WTC11 (cell line): ENCODE data around the gene LDAH. TPM values are rescaled to one million over a fixed set of nuclear protein-coding genes. Genes with fewer than 3 reads are reported as not detected.

Experiments used
- ATAC-seq: fragments of 200-7000 bp; cut with Tn5 transposase; 2 replicates; pipeline ENCODE4 v1.10.0; 2021; ENCODE audit warnings: mild to moderate bottlenecking, moderate library complexity
- CTCF ChIA-PET: fragments of 300-600 bp; sonication (Branson Sonifier 250); formaldehyde crosslinking; loops from one replicate; lab custom pipeline; 2021; ENCODE audit warnings: antibody characterized with exemption; lab: Charles Lee
- POLR2A ChIA-PET: fragments of 350-600 bp; sonication (Branson Sonifier 250); formaldehyde crosslinking; loops from one replicate; lab custom pipeline; 2021; ENCODE audit warnings: antibody characterized with exemption; lab: Charles Lee
- DNase-seq: peaks from one replicate; pipeline ENCODE4 v3.0.0; 2021; ENCODE audit warnings: low spot score
- H3K27ac Mint-ChIP-seq: 2 replicates; pipeline ENCODE4 v1.8.0; 2021; ENCODE audit warnings: mixed read lengths
- H3K27me3 Mint-ChIP-seq: 2 replicates; pipeline ENCODE4 v1.8.0; 2021; ENCODE audit warnings: low read depth, mild to moderate bottlenecking, moderate library complexity, mixed read lengths
- H3K36me3 Mint-ChIP-seq: 2 replicates; pipeline ENCODE4 v1.8.0; 2021; ENCODE audit warnings: mixed read lengths
- H3K4me1 Mint-ChIP-seq: 2 replicates; pipeline ENCODE4 v1.8.0; 2022; ENCODE audit warnings: mixed read lengths
- H3K4me3 Mint-ChIP-seq: 2 replicates; pipeline ENCODE4 v1.8.0; 2021; ENCODE audit warnings: mild to moderate bottlenecking, moderate library complexity, mixed read lengths
- H3K9me3 Mint-ChIP-seq: 2 replicates; pipeline ENCODE4 v1.8.0; 2021; ENCODE audit warnings: mixed read lengths
- CBFB ChIP-seq: sonication (generic); formaldehyde crosslinking; IDR thresholded peaks from 2 replicates; pipeline ENCODE4 v1.8.1; 2022; ENCODE audit warnings: mild to moderate bottlenecking, low read depth, missing genetic modification reagents
- CDX4 ChIP-seq: fragments of 250-450 bp; sonication (Bioruptor Pico); IDR thresholded peaks from 2 replicates; pipeline ENCODE4 v1.9.0; 2021; ENCODE audit warnings: moderate library complexity, mild to moderate bottlenecking, inconsistent platforms, borderline replicate concordance
- FOXK1 ChIP-seq: sonication (generic); formaldehyde crosslinking; IDR thresholded peaks from 2 replicates; pipeline ENCODE4 v1.8.0; 2022; ENCODE audit warnings: mild to moderate bottlenecking, moderate library complexity, missing genetic modification reagents
- KAT7 ChIP-seq: sonication (generic); formaldehyde crosslinking; IDR thresholded peaks from 2 replicates; pipeline ENCODE4 v1.8.1; 2023; ENCODE audit warnings: missing genetic modification reagents, mild to moderate bottlenecking, borderline replicate concordance
- TCF7 ChIP-seq: sonication (generic); formaldehyde crosslinking; IDR thresholded peaks from 2 replicates; pipeline ENCODE4 v1.8.0; 2022; ENCODE audit warnings: mild to moderate bottlenecking, low read depth, missing genetic modification reagents, moderate library complexity
- ZBTB21 ChIP-seq: sonication (generic); formaldehyde crosslinking; IDR thresholded peaks from 2 replicates; pipeline ENCODE4 v1.8.1; 2023; ENCODE audit warnings: mild to moderate bottlenecking, missing genetic modification reagents, borderline replicate concordance
- ZNF138 ChIP-seq: sonication (generic); formaldehyde crosslinking; conservative IDR thresholded peaks from 2 replicates; pipeline ENCODE4 v1.8.1; 2022; ENCODE audit warnings: mild to moderate bottlenecking, moderate library complexity, missing genetic modification reagents
- ZNF219 ChIP-seq: sonication (generic); formaldehyde crosslinking; IDR thresholded peaks from 2 replicates; pipeline ENCODE4 v1.8.0; 2023; ENCODE audit warnings: missing genetic modification reagents, mild to moderate bottlenecking, borderline replicate concordance
- ZNF317 ChIP-seq: sonication (generic); formaldehyde crosslinking; IDR thresholded peaks from 2 replicates; pipeline ENCODE4 v1.8.1; 2023; ENCODE audit warnings: low read depth, mild to moderate bottlenecking, moderate library complexity, missing genetic modification reagents, borderline replicate concordance
- ZNF425 ChIP-seq: fragments of 250-450 bp; sonication (Bioruptor Pico); conservative IDR thresholded peaks from 2 replicates; pipeline ENCODE4 v1.9.0; 2021; ENCODE audit warnings: mild to moderate bottlenecking
- total RNA-seq: library from RNA; stranded (reverse); gene quantifications from 3 replicates; pipeline ENCODE4 v1.2.3, GENCODE V29; 2021
- TF ChIP-seq, protein P1 (sequence below): fragments of 250-450 bp; sonication (Bioruptor Pico); IDR thresholded peaks from 2 replicates; pipeline ENCODE4 v1.9.0; 2021; ENCODE audit warnings: mild to moderate bottlenecking
- TF ChIP-seq, protein P2 (sequence below): sonication (generic); formaldehyde crosslinking; IDR thresholded peaks from 2 replicates; pipeline ENCODE4 v1.8.1; 2022; ENCODE audit warnings: low read depth, missing genetic modification reagents, borderline replicate concordance
- TF ChIP-seq, protein P3 (sequence below): sonication (generic); formaldehyde crosslinking; IDR thresholded peaks from 2 replicates; pipeline ENCODE4 v1.8.1; 2022; ENCODE audit warnings: mild to moderate bottlenecking, missing genetic modification reagents, moderate library complexity, borderline replicate concordance
- TF ChIP-seq, protein P4 (sequence below): sonication (generic); formaldehyde crosslinking; IDR thresholded peaks from 2 replicates; pipeline ENCODE4 v1.8.1; 2022; ENCODE audit warnings: mild to moderate bottlenecking, moderate library complexity, missing genetic modification reagents
- TF ChIP-seq, protein P5 (sequence below): sonication (generic); formaldehyde crosslinking; IDR thresholded peaks from 2 replicates; pipeline ENCODE4 v1.8.0; 2022; ENCODE audit warnings: missing genetic modification reagents

LDAH gene
- total RNA-seq, 1 experiment from 2014 or later, result 20.5 TPM

DNA sequence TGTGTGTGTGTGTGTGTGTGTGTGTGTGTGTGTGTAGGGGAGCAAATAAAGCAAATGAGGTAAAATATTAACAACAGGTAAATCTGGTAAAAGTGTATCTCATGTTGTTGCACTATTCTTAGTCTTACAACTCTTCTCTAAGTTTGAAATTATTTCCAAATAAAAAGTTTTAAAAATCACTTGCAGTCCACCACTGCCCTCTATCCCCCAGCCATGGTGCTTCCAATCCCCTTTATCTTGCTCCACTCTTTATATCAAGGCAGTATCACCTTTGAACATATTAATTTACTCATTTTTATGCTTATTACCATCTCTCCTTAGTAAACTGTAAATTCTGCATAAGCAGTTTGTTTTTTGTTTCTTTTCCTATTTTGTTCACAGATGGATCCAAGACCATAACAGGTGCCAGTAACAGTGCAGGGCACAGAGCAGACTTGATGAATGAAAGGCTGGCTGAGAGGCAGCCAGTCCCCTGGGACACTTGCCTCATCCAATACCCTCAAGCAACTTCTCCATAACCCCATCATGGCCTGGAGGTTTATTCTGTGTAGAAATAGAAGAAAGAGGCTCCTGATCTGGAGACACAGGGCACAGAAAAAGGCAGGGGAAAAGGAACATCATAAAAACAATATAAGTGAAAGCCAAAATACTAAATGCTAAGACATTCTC is 67.6 kb downstream of the LDAH start (continued):
- TF ChIP-seq CDX4, result no peak

GRCh38 chr2:20752293-20752692 is 70.6 kb downstream of the LDAH start:
- Mint-ChIP-seq H3K4me1 (no peaks in the 10 kb centered on the region), H3K4me3 (no peak overlapping the region), H3K27ac (no peak overlapping the region), H3K9me3 (peaks cover 14% of the 10 kb centered on the region), H3K27me3 (no peaks in the 10 kb centered on the region), H3K36me3 (peaks cover 16% of the 10 kb centered on the region; the same call in 1 of the 2 replicates)
- CTCF ChIA-PET, result no interaction called here
- TF ChIP-seq, protein P1, sequence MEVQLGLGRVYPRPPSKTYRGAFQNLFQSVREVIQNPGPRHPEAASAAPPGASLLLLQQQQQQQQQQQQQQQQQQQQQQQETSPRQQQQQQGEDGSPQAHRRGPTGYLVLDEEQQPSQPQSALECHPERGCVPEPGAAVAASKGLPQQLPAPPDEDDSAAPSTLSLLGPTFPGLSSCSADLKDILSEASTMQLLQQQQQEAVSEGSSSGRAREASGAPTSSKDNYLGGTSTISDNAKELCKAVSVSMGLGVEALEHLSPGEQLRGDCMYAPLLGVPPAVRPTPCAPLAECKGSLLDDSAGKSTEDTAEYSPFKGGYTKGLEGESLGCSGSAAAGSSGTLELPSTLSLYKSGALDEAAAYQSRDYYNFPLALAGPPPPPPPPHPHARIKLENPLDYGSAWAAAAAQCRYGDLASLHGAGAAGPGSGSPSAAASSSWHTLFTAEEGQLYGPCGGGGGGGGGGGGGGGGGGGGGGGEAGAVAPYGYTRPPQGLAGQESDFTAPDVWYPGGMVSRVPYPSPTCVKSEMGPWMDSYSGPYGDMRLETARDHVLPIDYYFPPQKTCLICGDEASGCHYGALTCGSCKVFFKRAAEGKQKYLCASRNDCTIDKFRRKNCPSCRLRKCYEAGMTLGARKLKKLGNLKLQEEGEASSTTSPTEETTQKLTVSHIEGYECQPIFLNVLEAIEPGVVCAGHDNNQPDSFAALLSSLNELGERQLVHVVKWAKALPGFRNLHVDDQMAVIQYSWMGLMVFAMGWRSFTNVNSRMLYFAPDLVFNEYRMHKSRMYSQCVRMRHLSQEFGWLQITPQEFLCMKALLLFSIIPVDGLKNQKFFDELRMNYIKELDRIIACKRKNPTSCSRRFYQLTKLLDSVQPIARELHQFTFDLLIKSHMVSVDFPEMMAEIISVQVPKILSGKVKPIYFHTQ (CRISPR knock-in tag), result no peak
- no peak for TF ChIP-seq TCF7 (CRISPR knock-in tag)
- no peak for TF ChIP-seq ZNF219 (CRISPR knock-in tag)
- TF ChIP-seq, protein P2, sequence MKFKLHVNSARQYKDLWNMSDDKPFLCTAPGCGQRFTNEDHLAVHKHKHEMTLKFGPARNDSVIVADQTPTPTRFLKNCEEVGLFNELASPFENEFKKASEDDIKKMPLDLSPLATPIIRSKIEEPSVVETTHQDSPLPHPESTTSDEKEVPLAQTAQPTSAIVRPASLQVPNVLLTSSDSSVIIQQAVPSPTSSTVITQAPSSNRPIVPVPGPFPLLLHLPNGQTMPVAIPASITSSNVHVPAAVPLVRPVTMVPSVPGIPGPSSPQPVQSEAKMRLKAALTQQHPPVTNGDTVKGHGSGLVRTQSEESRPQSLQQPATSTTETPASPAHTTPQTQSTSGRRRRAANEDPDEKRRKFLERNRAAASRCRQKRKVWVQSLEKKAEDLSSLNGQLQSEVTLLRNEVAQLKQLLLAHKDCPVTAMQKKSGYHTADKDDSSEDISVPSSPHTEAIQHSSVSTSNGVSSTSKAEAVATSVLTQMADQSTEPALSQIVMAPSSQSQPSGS (CRISPR knock-in tag), result no peak
- no peak for TF ChIP-seq ZNF138 (CRISPR knock-in tag)
- TF ChIP-seq CBFB (CRISPR knock-in tag), result no peak
- no peak for TF ChIP-seq ZNF317 (CRISPR knock-in tag)
- TF ChIP-seq ZNF425 (CRISPR knock-in tag), result no peak
- TF ChIP-seq, protein P3, sequence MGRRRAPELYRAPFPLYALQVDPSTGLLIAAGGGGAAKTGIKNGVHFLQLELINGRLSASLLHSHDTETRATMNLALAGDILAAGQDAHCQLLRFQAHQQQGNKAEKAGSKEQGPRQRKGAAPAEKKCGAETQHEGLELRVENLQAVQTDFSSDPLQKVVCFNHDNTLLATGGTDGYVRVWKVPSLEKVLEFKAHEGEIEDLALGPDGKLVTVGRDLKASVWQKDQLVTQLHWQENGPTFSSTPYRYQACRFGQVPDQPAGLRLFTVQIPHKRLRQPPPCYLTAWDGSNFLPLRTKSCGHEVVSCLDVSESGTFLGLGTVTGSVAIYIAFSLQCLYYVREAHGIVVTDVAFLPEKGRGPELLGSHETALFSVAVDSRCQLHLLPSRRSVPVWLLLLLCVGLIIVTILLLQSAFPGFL (CRISPR knock-in tag), result no peak
- no peak for TF ChIP-seq FOXK1 (CRISPR knock-in tag)
- TF ChIP-seq, protein P4, sequence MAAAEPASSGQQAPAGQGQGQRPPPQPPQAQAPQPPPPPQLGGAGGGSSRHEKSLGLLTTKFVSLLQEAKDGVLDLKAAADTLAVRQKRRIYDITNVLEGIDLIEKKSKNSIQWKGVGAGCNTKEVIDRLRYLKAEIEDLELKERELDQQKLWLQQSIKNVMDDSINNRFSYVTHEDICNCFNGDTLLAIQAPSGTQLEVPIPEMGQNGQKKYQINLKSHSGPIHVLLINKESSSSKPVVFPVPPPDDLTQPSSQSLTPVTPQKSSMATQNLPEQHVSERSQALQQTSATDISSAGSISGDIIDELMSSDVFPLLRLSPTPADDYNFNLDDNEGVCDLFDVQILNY (CRISPR knock-in tag), result no peak
- TF ChIP-seq KAT7 (CRISPR knock-in tag), result no peak
- TF ChIP-seq, protein P5, sequence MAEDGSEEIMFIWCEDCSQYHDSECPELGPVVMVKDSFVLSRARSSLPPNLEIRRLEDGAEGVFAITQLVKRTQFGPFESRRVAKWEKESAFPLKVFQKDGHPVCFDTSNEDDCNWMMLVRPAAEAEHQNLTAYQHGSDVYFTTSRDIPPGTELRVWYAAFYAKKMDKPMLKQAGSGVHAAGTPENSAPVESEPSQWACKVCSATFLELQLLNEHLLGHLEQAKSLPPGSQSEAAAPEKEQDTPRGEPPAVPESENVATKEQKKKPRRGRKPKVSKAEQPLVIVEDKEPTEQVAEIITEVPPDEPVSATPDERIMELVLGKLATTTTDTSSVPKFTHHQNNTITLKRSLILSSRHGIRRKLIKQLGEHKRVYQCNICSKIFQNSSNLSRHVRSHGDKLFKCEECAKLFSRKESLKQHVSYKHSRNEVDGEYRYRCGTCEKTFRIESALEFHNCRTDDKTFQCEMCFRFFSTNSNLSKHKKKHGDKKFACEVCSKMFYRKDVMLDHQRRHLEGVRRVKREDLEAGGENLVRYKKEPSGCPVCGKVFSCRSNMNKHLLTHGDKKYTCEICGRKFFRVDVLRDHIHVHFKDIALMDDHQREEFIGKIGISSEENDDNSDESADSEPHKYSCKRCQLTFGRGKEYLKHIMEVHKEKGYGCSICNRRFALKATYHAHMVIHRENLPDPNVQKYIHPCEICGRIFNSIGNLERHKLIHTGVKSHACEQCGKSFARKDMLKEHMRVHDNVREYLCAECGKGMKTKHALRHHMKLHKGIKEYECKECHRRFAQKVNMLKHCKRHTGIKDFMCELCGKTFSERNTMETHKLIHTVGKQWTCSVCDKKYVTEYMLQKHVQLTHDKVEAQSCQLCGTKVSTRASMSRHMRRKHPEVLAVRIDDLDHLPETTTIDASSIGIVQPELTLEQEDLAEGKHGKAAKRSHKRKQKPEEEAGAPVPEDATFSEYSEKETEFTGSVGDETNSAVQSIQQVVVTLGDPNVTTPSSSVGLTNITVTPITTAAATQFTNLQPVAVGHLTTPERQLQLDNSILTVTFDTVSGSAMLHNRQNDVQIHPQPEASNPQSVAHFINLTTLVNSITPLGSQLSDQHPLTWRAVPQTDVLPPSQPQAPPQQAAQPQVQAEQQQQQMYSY (CRISPR knock-in tag), result no peak
- no peak for TF ChIP-seq ZBTB21 (CRISPR knock-in tag)
- DNase-seq (no peak), ATAC-seq (no peak)
- POLR2A ChIA-PET, result no interaction called here
